GM12892 (cell line): Measurements from ENCODE around the gene PTPN4.

Experiments
- POLR2A ChIP-seq: IDR thresholded peaks from 2 replicates; pipeline ENCODE4 v1.6.1; 2011; ENCODE audit warnings: low read depth, low read length, control low read depth
- POLR2AphosphoS5 ChIP-seq: IDR thresholded peaks from 2 replicates; pipeline ENCODE4 v1.6.1; 2011; ENCODE audit warnings: low read depth, low read length, control low read depth

- no peak for TF ChIP-seq POLR2AphosphoS5
- TF ChIP-seq POLR2A = no peak
Measured at GRCh38 chr2:119937680-119938079, 178.0 kb downstream of the PTPN4 start.
